ENCODE data around the gene CCR9.

The CCR9 gene

DNA sequence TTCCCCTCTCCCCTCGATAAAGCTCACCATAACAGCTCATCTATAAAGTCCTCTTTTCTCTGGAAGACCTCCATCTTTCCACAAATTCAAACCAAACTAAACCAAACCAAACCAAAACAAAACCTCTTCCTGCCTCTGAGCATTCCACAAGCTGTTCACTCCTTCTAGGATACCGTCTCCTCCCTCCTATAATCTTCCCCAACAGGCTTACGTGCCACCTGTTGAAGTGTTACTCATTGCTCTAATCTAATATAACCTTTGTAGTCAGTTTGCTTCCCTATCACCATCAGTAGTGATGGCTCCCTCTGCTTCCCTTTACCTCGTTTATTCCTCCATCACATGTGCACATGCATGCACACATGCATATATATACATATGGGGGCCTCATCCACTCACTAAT lies 12.7 kb upstream of the CCR9 start:
- DNase-seq, result no peak

DNA sequence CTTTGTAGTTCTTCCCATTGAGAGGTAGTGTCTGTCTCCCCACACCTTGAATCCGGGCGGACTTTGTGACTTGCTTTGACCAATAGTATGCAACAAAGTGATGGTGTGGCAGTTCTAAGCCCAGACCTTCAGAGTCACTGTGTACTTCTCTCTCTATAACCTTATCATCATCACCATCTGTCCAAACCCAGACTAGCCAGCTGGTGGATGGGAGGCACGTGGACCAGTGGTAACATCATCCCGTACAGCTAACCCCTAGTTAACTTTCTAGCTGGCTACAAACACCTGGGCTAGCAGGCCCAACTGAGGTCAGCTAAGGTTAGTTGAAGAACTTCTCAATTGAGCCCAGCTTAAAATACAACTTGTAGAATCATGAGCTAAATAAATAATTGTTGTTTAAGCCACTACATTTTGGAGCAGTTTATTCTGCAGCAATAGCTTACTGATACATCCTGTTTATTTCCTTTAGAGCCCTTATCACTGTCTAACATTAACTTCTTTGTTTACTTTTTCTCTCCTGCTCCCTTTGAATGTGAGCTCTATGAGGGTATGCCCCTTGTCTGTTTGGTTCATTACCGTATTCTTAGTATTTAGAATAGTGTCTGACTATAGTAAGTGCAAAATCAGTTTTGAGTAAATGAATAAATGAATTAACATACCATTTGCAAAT lies 11.5 kb upstream of the CCR9 start:
- DNase-seq, result no peak

DNA sequence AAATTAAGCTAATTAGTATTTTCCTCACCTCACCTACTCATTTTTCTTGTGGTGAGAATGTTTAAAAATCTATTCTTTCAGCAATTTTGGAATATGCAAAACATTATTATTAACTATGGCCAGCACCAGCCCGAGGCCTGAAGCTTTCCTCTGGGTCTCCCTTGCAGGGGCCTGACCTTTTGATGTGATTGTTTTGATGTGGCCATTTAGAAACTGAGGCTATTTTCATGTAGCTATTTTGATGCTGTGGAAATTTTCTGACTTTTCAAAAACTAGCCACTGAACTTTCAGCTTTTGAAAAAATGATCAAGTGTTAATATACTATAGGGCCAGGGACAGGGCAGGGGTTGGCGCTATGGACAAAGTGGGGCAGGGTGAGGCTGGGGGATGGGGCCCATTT lies 8.2 kb upstream of the CCR9 start:
- no peak for DNase-seq

DNA sequence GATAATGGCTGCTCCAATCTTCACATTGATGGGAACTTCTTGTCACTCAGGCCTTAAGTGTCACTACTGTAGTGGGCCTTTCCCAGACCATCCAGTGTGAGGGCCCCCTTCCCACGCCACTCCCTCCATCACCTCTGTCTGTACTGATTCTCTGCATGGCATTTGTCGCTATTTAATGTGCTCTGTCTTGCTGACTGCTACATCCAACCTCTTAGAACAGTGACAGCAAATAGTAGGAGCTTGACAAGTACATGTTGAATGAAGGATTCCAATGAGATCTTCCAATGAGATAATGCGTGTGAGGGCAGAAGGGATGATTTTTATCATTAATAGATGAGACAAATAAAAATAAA lies 5.6 kb upstream of the CCR9 start:
- no peak for DNase-seq

DNA sequence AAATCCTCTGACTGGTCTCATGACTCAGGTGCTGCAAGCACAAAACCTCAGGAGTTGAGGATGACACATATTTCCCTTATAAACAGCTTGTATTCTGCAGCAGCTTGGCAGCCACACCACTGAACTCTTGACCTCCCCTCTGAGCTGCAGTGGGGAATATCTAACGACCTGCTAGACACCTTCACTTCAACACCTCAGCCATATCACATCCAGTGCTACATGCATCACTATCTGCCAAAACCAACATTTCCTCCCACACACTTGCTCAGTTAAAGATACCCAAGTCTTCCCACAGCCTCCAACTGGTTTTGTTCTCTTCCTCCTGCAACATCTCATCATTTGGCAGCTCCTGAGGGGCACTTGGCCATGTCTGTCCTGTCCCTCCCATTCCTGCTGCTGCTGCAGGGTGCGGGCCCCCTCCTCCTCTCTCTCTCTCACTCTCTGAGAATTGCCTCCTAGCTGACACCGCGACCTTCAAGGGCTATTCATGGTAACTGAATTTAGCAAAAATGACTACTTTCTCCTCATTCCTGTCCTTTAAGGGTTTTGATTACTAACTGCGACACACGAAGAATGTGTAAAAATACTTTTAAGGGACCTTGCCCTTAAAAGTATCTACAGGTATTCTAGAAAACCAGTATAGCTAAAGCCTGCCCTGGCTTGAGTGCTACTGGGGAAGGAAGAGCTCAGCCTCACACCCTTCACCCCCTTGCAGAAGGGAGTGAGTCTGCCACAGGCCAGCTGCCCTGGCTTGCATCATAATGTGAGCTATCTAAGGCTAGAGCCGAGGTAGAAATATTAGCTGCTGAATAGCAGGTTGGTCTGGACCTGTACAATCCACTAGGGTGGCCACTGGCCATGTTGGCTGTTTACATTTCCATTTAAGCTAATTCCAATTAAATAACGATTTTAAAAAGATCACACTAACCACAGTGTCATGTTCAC lies 5.0 kb upstream of the CCR9 start:
- peak; percentile 26 for DNase-seq

DNA sequence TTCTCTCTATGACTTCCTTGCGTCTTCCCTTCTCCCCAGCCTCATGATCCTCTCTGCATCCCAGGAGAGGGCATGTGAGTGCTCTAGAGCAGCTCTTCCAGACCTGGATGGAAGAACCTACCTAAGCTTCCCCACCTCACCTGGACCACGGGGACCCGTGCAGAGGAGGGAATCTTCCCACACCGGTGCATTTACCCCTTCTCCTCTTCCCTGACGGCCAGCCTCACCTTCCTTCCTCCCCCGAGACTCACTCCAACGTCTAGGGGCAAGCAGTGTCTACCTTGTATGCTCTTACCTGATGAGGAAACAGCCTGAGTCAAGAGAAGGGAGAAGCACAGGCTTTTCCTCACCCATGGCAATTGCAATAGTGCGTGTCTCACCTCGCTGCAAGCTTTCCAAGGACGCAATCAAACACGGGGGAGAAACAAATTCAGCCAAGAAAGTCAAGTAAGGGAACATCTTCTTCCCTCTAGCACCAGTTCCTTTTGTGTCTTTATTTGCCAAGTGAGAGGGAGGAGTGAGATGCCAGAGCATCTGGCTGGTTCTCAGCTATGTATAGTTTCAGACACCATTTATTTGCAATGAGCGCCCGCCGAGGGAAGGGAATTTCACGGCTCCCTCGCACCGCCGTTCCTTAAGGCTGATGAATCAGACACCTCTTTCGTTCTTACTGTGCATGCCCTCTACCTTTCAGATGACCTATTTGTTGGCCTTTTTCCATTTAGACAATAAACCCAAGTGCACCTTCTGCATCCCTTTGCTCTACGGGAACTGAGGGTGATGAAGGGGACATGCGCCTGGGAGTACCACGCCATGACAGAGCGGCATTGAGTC lies 1.8 kb upstream of the CCR9 start:
- no peak for DNase-seq

DNA sequence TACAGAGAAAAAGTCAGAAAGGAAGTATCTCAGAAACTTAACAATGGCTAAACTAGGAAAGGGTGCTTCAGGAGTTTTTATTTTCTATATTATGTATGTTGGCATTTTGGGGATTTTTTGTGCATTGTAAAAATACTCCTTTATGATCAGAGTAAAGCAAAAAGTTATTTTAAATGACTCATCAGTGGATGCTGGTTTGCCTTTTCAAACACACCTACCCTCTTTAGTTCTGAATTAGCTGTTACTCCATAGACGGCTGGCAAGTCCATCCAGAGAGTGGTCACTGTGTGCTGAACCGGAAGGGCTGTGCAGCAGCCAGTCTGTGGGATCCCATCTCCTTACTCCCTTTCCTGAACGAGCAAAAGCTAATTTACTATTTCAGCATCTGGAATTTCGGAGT lies 942 bp downstream of the CCR9 start:
- DNase-seq, result no peak

DNA sequence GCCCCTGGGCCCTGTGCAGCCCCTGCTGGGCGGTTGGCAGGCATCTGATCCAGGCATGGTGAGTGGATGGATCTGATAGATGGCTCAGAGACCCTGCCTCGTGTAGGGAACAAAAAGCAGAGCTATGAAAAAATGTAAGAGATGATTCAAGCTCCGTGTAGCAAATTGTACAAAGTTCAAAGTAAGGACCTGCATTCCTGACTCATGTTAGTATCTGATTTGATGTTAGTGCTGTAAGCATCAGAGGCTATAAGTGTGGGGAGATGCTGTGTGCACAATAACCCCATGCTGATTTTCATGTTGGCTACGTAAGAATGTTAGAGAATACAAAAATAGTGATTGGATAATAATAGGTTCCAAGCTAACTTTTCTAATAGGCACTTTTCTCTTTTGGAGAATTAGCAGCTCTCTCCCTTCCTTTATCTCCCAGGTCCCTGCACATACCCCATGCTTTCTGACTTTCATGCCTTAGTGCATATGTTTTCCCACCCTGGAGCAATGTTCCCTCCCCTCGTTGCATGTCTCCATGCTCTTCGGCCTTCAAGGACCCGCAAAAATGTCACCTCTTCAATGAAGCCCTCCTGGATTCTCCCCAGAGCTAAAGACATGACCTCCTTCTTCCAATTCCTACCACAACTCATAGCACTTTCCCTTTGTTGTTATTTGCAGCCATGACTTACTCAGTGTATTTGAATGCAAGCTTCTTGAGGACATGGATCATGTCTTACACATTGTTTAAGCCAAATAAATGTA lies 1.6 kb downstream of the CCR9 start:
- no peak for DNase-seq

DNA sequence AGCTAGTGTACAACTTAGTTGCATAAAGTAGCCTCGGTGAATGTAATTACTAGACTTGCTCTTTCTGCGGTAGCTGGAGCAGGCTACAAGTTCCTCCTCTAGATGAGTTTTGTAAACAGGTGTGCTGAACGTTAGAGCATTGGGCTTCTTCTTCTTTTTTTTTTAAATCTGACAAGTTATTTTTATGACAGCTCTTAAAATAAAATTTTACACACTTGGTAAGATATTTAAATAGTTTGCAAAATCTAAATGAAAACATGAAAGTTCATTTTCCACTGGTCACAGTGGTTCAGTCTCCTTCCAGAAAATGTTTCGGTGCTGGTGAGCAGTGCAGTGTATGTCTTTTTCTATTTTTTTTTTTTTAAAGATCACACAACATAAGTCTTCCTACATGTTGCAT lies 3.0 kb downstream of the CCR9 start:
- no peak for DNase-seq

DNA sequence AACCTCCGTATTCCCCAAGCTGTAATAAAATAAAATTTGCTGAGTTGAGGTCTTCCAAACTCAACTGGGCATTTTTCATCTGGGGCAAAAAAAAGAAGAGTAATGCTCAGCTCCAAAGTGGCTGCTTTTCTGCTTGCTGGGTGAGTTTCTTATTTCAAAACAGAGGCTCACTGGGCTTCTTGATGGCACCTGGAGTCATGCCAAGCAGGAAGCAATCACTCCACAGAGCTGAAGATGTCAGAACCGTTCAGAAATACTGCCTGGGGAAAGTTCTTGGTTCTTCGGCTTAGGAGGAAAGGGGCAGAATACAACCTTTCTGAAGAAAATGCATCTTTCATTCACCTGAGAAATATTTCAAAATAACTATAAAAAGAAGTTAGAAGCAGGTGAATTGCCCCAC lies 4.1 kb downstream of the CCR9 start:
- DNase-seq, result no peak

DNA sequence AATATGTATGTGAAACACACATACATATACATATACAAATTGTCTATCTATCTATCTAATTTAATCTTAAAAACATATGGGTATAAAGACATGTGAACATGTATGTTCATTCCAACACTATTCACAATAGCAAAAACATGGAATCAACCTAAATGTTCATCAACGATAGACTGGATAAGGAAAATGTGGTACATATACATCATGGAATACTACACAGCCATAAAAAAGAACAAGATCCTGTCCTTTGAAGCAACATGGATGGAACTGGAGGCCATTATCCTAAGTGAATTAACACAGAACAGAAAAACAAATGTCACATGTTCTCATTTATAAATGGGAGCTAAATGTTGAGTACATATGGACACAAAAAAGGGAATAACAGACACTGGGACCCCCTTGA lies 5.8 kb downstream of the CCR9 start:
- no peak for DNase-seq

DNA sequence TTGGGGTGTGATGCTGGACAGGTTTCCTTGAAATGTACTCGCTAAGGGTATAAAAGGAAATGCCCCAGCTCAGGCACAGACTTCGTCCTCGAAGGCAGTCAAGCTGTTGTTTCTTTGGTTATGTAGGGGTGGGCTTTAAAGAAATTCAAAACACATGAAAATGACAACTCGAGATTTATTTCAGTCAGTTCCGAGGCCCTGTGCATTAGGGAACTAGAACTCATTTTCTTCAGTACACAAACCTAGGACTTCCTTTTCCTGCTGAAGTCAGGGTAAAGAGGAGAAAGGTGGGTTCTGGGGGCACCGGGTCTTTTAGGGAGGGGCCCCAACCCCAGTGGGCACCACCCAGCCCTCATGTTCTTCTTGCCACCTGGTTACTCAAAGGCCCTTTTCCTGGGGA lies 7.7 kb downstream of the CCR9 start:
- no peak for DNase-seq

DNA sequence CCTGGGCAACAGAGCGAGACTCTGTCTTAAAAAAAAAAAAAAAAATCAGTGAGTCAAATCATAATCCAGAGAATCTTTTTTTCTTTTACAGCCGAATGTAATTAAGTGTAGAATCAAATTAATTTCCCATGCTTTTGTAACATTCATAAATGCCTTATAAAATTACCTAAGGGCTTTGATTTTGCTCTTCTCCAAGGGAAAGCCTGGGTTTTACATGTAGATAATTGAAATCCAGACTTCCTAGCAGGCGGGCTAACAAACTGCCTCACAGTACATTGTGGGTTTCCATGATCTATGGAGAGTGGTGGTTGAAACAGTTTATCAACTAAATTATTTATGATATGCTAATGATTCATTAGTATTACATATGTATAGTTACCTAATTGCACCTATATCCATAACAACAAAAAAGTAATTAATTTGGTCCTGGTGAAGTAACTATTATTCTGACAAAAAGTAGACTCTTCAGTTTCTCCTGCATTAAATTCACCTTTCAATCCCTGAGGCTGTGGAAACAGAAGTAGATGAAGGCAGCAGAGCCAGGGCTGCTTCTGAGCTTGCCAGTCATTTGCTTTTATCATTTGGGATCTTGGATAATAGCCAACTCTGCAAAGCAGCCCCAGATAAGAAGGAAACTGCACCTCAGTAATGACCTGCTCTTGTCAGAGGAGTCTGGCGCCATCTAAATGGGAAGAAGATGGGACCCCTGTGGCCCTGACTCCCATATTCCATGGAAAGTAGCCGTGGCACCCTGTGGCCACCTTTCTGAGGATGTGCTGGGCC lies 9.5 kb downstream of the CCR9 start:
- DNase-seq, result no peak

DNA sequence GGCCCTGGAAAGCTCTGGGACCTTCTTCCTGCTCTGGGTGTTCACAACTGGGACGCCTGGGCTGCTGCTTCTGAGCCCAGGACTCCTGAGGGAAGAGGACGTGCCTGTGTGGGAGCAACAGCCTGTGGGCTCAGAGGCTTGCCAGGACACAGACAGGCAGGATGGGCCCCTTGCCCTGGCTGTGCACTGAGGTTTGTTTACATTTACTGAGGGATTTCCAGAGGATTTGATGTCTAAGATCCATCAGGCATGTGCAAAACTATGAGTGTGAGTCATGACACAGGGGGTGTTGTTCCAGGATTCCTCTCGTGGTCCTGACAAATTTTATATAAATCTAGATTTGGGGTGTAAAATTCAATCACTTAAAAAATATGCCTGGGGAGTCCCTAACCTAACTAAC lies 10.6 kb downstream of the CCR9 start:
- no peak for DNase-seq

DNA sequence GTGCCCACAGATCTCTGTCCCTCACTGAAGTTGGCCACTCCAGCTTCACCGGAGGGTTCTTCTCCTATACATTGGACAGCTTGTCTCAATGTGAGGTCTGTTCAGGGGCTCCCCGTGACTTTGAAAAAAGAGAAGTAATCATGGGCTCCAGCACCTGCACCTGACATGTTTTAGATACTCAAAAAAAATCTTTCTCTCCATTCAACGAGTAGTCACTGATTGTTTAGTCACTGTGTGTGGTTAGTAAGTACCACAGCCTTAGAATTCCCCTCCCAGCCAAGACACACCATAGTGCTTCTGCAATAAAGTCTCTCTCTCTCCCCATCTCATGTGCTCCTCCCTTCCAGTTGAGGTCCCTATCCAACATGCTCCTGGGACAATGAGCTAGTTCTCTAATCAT lies 18.6 kb downstream of the CCR9 start:
- DNase-seq, result no peak

DNA sequence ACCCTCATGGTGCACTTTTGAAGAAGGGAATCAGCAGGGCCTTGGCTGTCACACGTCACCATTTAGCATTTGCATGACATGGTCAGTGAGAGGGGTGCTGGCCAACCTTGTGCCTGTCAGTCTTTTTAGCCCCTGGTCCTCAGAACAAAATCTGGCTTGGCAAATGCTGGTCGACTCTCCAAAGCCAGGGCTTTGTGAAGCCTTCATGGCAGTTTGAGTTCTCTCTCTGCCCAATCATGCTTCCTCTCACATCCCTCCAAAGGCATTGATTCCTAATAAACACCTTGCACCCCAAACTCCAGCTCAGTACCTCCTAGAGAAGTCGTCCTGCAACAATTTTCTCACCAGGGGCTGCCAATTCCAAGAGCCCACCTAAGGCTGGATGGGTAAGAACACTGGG lies 19.4 kb downstream of the CCR9 start:
- DNase-seq, result no peak

DNA sequence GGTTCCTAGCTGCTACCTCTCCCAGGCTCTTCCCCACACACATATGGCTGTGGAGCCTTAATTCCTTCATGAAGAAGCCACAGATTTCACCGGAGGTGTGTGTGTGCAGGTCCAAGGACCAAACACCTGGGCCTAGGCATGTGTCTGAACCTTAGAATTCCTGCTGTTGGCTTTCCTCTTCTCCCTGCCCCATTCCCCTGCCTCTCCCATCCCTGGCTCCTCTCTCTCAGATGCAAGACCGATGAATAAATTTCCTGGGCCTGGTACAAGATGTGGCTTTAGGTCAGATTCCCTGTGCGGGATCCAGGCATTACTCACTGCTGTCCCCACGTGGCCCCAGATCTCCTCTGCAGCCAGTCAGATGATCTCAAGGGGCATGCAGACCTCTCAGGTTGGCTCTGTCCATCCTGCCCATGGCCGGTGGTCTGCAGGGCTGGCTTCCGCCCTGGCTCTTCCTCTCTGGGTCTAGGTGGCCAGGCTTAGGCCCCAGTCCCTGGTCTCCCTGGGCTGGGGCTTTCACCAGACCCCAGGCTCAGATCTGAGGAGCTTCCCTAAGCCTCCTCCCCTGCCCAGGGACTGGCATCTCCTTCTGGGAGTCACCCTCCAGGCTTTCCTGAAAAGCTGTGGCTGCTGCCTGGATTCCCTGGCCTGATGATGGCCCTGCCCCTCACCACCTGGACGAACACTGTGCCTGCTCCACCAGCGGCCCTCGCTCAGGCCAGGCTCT lies 20.5 kb downstream of the CCR9 start:
- no peak for DNase-seq

DNA sequence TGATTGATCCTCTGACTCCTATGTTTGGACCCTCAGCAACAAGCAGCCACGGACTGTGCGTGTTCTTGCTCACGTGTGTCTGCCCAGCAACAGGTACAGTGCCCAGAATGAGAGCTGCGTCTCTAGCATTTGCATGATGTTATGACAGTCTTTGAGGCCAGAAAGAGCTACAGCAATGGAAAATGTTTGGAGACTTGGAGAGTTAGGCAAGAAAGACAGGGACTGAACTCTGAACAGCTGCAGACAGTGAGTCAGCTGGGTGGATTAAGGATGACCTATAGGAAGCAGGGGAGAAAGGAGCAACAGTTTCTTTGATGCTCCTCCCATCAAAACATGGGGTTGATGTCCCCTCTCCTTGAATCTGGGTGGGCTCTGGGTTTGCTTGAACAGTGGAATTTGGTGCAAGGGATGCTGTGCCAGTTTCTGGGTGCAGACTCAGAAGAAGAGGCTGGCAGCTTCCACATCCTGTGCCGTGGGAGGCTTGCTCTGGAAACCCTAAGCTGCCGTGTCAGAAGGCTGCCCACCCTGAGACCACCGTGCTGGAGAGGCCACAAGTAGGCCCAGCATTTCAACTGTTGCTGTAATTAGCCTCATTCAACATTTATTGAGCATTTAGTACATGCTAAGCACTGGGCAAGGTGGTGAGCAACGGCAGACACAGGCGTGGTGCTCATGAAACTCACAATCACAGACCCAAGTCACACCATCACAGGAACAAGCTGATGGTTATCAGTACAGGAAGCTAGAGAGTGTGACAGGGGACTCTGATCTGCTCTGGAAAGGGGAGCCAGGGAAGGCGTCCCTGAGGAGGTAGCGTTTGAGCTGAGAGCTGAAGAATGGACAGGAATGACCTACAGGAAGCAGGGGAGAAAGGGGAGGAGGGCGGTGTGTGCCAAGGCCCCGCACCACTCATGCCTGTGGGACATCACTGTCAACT lies 21.7 kb downstream of the CCR9 start:
- DNase-seq, result no peak

DNA sequence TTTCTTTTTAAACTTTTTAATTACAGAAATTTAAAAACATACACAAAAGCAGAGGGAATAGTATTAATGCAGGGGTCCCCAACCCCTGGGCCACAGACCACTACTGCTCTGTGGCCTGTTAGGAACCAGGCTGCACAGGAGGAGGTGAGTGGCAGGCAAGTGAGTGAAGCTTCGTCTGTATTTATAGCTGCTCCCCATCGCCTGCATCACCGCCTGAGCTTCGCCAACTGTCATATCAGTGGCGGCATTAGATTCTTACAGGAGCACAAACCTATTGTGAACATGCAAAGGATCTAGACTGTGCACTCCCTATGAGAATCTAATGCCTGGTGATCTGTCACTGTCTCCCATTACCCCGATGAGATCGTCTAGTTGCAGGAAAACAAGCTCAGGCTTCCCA lies 22.4 kb downstream of the CCR9 start:
- DNase-seq, result no peak

DNA sequence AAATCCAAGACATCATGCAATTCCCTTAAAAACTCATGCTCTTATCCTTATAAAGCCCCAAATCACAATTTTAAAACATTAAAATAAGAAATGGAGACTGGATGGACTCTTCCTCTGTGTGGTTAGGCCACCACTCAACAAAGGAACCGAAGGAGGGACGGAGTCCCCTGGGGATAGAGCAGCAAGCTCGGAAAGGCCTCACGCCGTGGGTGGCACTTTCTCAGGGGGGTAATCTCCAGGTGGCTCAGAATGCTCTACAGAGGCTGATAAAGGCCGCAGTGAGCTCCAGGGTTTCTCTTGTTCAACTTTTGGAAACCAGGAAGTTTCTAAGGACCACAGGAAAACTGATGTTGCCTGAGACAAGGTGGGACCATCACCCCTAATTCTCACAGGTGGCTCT lies 23.2 kb downstream of the CCR9 start:
- no peak for DNase-seq

All from activated naive CD4-positive, alpha-beta T cell treated with anti-CD3 and anti-CD28 coated beads, Interleukin-2, amount 50 U/mL, for 16 hours (primary cell).